SK-N-SH (cell line): ENCODE measurements around the gene LARGE2.

Experiments
- CTCF ChIP-seq: fragments of 200-600 bp; sonication (generic); IDR thresholded peaks from 2 replicates; pipeline ENCODE4 v1.6.1; 2017; ENCODE audit warnings: antibody characterized with exemption, mild to moderate bottlenecking, moderate library complexity
- EP300 ChIP-seq, 2 experiments: IDR thresholded peaks; 2 replicates each; pipeline versions ENCODE4 v1.4.0 to v1.6.1; 2012; ENCODE audit warnings: borderline replicate concordance in 1 of 2, low read depth in 1 of 2, low read length in 1 of 2
- FOSL2 ChIP-seq: IDR thresholded peaks from 2 replicates; pipeline ENCODE4 v1.4.0; 2012; ENCODE audit warnings: low read depth, mild to moderate bottlenecking, moderate library complexity, borderline replicate concordance
- FOXJ3 ChIP-seq: sonication (generic); formaldehyde crosslinking; IDR thresholded peaks from 2 replicates; pipeline ENCODE4 v1.5.1; 2020; ENCODE audit warnings: mild to moderate bottlenecking, missing genetic modification reagents
- FOXM1 ChIP-seq: IDR thresholded peaks from 2 replicates; pipeline ENCODE4 v1.4.0; 2012; ENCODE audit warnings: low read depth, mild to moderate bottlenecking
- MXI1 ChIP-seq: IDR thresholded peaks from 2 replicates; pipeline ENCODE4 v1.6.1; 2012; ENCODE audit warnings: mild to moderate bottlenecking, low read depth, low read length, improper control_type of control experiment
- NRF1 ChIP-seq: IDR thresholded peaks from 2 replicates; pipeline ENCODE4 v1.6.1; 2012; ENCODE audit warnings: low read depth, mild to moderate bottlenecking, low read length
- POLR2AphosphoS5 ChIP-seq: IDR thresholded peaks from 2 replicates; pipeline ENCODE4 v1.6.1; 2012; ENCODE audit warnings: low read depth, low read length
- REST ChIP-seq: IDR thresholded peaks from 2 replicates; pipeline ENCODE4 v1.6.1; 2012; ENCODE audit warnings: mild to moderate bottlenecking, low read depth, low read length, moderate library complexity
- SIN3A ChIP-seq: IDR thresholded peaks from 2 replicates; pipeline ENCODE4 v1.6.1; 2012; ENCODE audit warnings: low read depth, mild to moderate bottlenecking, low read length, moderate library complexity, borderline replicate concordance
- SMC3 ChIP-seq: IDR thresholded peaks from 2 replicates; pipeline ENCODE4 v1.6.1; 2012; ENCODE audit warnings: low read depth, low read length, improper control_type of control experiment
- TAF1 ChIP-seq: IDR thresholded peaks from 2 replicates; pipeline ENCODE4 v1.6.1; 2012; ENCODE audit warnings: low read depth, mild to moderate bottlenecking, low read length, moderate library complexity, borderline replicate concordance
- USF1 ChIP-seq: IDR thresholded peaks from 2 replicates; pipeline ENCODE4 v1.4.0; 2012; ENCODE audit warnings: low read depth, borderline replicate concordance
- ZBTB33 ChIP-seq: IDR thresholded peaks from 2 replicates; pipeline ENCODE4 v1.4.0; 2012; ENCODE audit warnings: low read depth, borderline replicate concordance

GRCh38 chr11:45887587-45887986 is 34.9 kb upstream of the LARGE2 start:
- no peak for TF ChIP-seq POLR2AphosphoS5
- TF ChIP-seq CTCF, result no peak
- TF ChIP-seq MXI1, result no peak
- TF ChIP-seq FOXM1, result no peak
- no peak for TF ChIP-seq ZBTB33
- no peak for TF ChIP-seq EP300 (IDR thresholded peaks at IDR 0.05; ENCODE audit: borderline replicate concordance in 1 of 2, low read depth in 1 of 2, low read length in 1 of 2)
- no peak for TF ChIP-seq FOXJ3 (CRISPR knock-in tag)
- no peak for TF ChIP-seq USF1
- no peak for TF ChIP-seq FOSL2
- TF ChIP-seq SMC3, result no peak
- TF ChIP-seq REST, result no peak
- TF ChIP-seq TAF1, result no peak
- no peak for TF ChIP-seq NRF1
- no peak for TF ChIP-seq SIN3A
